GM12864 (cell line): ENCODE results near the gene UQCRHL.

Experiments used
- DNase-seq: peaks from one replicate; pipeline ENCODE4 v3.0.0-alpha.2; 2011; ENCODE audit warnings: low read depth
- H3K4me3 ChIP-seq: 2 replicates; pipeline ENCODE4 v1.5.1; 2011; ENCODE audit warnings: mild to moderate bottlenecking, low read depth, low read length, control low read depth
- TF ChIP-seq, protein P1 (sequence below): IDR thresholded peaks from 2 replicates; pipeline ENCODE4 v1.5.1; 2011; ENCODE audit warnings: low read depth, mild to moderate bottlenecking, moderate library complexity, low read length, control low read depth, inconsistent platforms; ENCODE audit errors: missing control alignments

UQCRHL gene

DNA sequence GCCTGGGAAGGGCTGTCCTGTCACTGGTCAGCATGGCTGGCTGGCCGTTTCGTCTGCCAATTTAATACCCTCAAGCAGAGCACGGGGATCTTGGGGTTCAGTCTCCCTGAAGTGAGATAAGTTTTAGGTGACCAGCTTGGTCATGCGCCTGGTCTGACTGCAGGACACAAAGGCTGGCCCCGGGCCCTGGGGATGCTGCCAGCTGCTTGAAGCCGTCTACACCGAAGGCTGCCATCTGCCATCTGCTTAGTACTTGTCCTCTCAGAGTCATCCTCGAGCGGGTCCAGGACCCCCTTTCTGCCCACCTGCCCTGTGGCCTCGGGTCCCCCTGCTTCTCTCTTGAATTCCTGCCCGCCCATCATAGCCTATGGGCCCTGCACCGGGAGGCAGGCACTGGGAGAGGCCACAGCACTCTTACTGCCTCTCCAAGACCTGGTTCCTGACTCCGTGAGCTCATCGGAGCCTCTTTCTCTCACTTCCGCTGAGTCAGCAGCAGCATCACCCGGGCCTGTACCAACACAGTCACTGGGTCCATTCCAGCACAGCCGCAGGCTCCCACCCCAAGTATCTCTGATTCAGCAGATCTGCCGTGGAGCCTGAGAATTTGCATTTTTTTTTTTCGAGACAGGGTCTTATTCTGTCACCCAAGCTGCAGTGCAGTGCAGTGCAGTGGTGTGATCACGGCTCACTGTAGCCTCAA is 41.8 kb downstream of the UQCRHL start:
- no peak overlapping the region for H3K4me3 ChIP-seq
- no peak for DNase-seq
- TF ChIP-seq, protein P1, sequence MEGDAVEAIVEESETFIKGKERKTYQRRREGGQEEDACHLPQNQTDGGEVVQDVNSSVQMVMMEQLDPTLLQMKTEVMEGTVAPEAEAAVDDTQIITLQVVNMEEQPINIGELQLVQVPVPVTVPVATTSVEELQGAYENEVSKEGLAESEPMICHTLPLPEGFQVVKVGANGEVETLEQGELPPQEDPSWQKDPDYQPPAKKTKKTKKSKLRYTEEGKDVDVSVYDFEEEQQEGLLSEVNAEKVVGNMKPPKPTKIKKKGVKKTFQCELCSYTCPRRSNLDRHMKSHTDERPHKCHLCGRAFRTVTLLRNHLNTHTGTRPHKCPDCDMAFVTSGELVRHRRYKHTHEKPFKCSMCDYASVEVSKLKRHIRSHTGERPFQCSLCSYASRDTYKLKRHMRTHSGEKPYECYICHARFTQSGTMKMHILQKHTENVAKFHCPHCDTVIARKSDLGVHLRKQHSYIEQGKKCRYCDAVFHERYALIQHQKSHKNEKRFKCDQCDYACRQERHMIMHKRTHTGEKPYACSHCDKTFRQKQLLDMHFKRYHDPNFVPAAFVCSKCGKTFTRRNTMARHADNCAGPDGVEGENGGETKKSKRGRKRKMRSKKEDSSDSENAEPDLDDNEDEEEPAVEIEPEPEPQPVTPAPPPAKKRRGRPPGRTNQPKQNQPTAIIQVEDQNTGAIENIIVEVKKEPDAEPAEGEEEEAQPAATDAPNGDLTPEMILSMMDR: no peak

DNA sequence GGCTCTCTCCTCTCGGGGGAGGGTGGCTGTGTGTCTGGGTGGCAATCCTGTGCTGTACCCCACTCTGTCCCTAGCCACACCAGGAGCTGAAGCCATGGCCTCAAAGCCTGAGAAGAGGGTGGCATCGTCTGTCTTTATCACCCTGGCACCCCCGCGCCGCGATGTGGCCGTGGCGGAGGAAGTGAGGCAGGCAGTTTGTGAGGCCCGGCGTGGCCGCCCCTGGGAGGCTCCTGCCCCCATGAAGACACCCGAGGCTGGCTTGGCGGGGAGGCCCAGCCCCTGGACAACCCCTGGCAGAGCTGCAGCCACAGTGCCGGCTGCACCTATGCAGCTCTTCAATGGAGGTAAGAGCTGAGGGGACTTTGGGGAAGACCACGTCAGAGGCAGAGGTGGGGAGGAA is 42.6 kb downstream of the UQCRHL start:
- TF ChIP-seq, protein P1: no peak
- DNase-seq: no peak
- no peak overlapping the region for H3K4me3 ChIP-seq

DNA sequence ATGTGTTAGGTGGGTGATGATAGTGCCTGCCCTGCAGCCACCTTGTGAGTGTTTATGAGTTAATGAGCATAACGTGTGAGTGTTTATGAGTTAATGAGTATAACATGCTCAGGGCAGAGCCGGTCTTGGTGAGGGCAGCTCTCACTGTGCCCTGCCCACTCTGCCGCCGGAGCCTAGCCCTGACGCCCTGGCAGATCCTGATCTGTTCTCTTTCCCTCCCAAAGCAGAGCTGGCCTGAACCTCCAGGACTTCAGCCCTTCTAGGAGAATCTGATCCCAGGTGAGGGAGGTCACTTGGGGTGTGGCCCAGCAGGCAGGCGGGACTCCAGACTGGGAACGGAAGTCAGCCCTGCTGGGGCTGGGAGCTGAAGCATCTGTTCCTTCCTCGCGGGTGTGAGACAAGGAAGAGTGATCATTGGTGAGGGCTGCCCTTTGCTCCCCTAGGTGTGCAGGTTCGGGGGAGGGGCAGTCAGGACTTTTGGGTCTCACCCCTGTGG is 43.1 kb downstream of the UQCRHL start:
- TF ChIP-seq, protein P1: no peak
- DNase-seq: no peak
- no peak overlapping the region for H3K4me3 ChIP-seq

DNA sequence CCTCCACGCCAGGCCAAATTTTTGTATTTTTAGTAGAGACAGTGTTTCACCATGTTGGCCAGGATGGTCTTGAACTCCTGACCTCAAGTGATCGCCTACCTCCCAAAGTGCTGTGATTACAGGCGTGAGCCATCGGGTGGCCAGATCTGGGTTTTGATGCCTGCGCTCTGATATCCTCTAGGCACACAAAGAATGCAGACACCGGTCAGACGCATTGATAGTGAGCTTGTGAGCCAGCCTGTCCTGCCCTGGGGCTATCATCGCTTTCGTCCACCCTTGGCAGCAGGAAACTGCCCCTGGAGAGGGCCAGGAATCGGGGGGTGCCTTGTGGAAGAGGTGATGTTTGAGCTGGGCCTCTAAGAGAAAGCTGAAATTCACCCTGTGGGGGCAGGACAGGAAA is 44.9 kb downstream of the UQCRHL start:
- no peak for DNase-seq

DNA sequence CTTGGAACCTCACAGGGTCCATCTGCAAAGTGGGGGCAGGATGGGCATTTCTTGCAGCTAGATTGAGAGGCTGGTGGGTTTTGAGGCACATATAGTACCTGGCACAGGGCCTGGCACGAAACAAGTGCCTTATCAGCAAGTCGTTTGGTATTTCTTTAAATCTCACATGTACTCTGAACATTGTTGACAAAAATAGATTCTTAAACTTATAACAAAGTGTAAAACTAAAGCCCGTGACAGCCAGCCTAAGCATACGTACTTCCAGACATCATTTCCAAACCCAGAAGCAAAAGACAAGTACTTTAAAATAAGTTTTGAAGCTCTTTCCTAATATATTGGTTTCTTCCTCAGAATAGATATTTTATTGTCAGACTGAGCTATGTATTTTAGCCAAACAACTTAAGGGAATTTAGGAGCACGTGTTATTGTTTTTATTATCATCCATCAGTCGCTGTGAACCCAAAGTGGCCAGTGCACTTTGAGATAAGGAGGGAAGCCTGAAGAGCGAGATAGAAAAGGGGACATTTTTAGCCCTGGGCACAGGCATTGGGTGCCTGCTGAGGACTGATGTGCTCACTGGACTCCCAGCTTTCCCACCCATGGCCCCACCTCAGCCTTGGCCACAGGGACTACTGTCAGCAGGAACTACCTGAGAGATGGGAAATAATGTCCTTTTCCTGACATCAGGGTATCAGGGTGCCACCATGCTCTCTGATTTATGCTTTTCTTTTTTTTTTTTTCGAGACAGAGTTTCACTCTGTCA is 45.9 kb downstream of the UQCRHL start:
- TF ChIP-seq, protein P1: no peak
- DNase-seq: no peak
- H3K4me3 ChIP-seq: no peak overlapping the region

More for the DNA sequence above, 44.9 kb downstream of the UQCRHL start:
- H3K4me3 ChIP-seq: no peak overlapping the region
- TF ChIP-seq, protein P1: no peak

DNA sequence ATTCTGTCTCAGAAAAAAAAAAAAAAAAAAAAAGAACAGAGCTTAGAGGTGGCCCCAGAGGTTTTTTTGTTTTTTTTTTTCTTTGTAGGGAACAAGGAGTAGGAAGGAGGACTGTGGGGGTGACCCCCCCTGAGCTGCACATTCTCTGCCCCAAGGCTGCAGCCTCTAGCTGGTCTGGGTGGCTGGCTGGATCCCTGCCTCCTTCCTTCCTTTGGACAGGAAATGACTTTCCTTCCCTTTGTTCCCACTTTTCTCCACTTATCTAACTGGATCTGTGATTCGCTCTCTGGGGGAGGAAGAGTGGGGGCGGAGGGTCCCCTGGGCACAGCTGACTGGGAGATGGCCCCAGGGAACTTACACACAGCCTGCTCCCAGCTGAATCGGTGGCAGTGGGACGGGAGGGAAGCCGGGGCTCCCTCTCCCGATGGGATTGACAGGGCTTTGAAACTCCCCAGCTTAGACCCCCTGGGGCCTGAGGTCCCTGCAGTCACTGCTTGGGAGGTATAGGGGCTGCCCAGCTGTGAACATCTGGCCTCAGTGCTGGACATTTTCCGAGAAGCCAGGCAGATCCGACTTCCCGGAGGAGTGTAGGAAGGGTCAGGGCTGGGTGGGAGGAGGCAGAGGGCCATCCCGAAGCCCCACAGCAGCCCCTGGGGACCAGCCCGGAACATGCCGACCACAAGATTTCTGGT is 46.8 kb downstream of the UQCRHL start:
- H3K4me3 ChIP-seq: no peak overlapping the region
- no peak for DNase-seq
- TF ChIP-seq, protein P1: no peak
